CD4-positive, alpha-beta T cell (primary cell): Measurements from ENCODE around the gene GPRC5D. TPM values are rescaled to one million over a fixed set of nuclear protein-coding genes. Genes with fewer than 3 reads are reported as not detected.

Experiments used
- ATAC-seq: fragments of 200-7000 bp; cut with Tn5 transposase; one replicate; pipeline ENCODE4 v1.10.0; 2022; ENCODE audit warnings: mild to moderate bottlenecking; ENCODE audit not compliant: poor library complexity
- CTCF ChIA-PET: fragments of 350-600 bp; sonication (Branson Sonifier 250); formaldehyde crosslinking; loops from one replicate; lab custom pipeline; 2021; ENCODE audit warnings: antibody characterized with exemption, inconsistent platforms; lab: Charles Lee
- POLR2A ChIA-PET: fragments of 350-600 bp; sonication (Branson Sonifier 250); formaldehyde crosslinking; loops from one replicate; lab custom pipeline; 2021; ENCODE audit warnings: antibody characterized with exemption, inconsistent platforms; lab: Charles Lee
- DNase-seq, 14 experiments: peaks; one replicate each; pipeline ENCODE4 v3.0.0-alpha.2; 2013 to 2020; ENCODE audit warnings: mixed read lengths in 2 of 14
- H3K27ac ChIP-seq, 2 donors: one replicate each; pipeline versions ENCODE4 v1.5.1 to v1.7.0; 2013; ENCODE audit warnings: low read length in 2 of 2, low read depth in 1 of 2, mild to moderate bottlenecking in 1 of 2
- H3K27me3 ChIP-seq, 2 experiments: 1 replicate in 1 of 2; 2 replicates in 1 of 2; pipeline versions ENCODE4 v1.6.1 to v1.7.0; 2013; ENCODE audit warnings: low read length in 2 of 2, control low read depth in 1 of 2, mild to moderate bottlenecking in 1 of 2, moderate library complexity in 1 of 2; ENCODE audit not compliant: insufficient read depth in 2 of 2, control insufficient read depth in 1 of 2
- H3K36me3 ChIP-seq: one replicate; pipeline ENCODE4 v1.6.1; 2013; ENCODE audit warnings: low read length, control low read depth; ENCODE audit not compliant: insufficient read depth
- H3K4me1 ChIP-seq: one replicate; pipeline ENCODE4 v1.6.1; 2013; ENCODE audit warnings: low read length, control low read depth; ENCODE audit not compliant: insufficient read depth
- H3K4me3 ChIP-seq: one replicate; pipeline ENCODE4 v1.5.1; 2013; ENCODE audit warnings: mild to moderate bottlenecking, low read length, moderate library complexity
- H3K9me3 ChIP-seq, 2 experiments: 1 replicate in 1 of 2; 2 replicates in 1 of 2; pipeline versions ENCODE4 v1.6.1 to v1.7.0; 2013; ENCODE audit warnings: low read length in 2 of 2, mild to moderate bottlenecking in 2 of 2, control low read depth in 1 of 2, moderate library complexity in 1 of 2; ENCODE audit not compliant: control insufficient read depth in 1 of 2, insufficient read depth in 1 of 2
- H3K27ac Mint-ChIP-seq: one replicate; pipeline ENCODE4 v1.8.0; 2020; ENCODE audit warnings: mixed read lengths
- H3K27me3 Mint-ChIP-seq: one replicate; pipeline ENCODE4 v1.8.0; 2021; ENCODE audit warnings: mixed read lengths
- H3K36me3 Mint-ChIP-seq: one replicate; pipeline ENCODE4 v1.8.0; 2021; ENCODE audit warnings: low read depth, mixed read lengths
- H3K4me1 Mint-ChIP-seq: one replicate; pipeline ENCODE4 v1.8.0; 2021; ENCODE audit warnings: low read depth, mixed read lengths
- H3K4me3 Mint-ChIP-seq: one replicate; pipeline ENCODE4 v1.8.0; 2020; ENCODE audit warnings: mild to moderate bottlenecking, mixed read lengths
- H3K9me3 Mint-ChIP-seq: one replicate; pipeline ENCODE4 v1.8.0; 2020; ENCODE audit warnings: mixed read lengths
- CTCF ChIP-seq: fragments of 200-600 bp; IDR thresholded peaks from one replicate; pipeline ENCODE4 v1.8.0; 2022; ENCODE audit warnings: antibody characterized with exemption, mild to moderate bottlenecking
- intact Hi-C, 2 experiments: fragments of 100-400 bp; cut with DNase I in 1 of 2; cut with micrococcal nuclease in 1 of 2; formaldehyde crosslinking; loops; one replicate each; pipeline versions ENCODE4 v1.15.1 to v1.9.0; 2023 to 2025; cut with DNase I, micrococcal nuclease
- total RNA-seq, 174 experiments: library from RNA in 2 of 174; stranded (reverse) in 2 of 174; gene quantifications; one replicate each; pipeline ENCODE4 v1.2.3 and lab custom pipeline; 2021 to 2026

The GPRC5D gene
- total RNA-seq, 2 experiments from 2014 or later = not detected

- no peak for TF ChIP-seq CTCF
- Histone ChIP-seq H3K36me3 (no peaks in the 10 kb centered on the region), H3K27ac (no peak overlapping the region), H3K4me3 (no peak overlapping the region), H3K4me1 (no peaks in the 10 kb centered on the region), H3K27me3 (no peaks in the 10 kb centered on the region), H3K9me3 (no peaks in the 10 kb centered on the region)
- Mint-ChIP-seq H3K4me3 (no peak overlapping the region), H3K36me3 (no peaks in the 10 kb centered on the region), H3K27ac (no peak overlapping the region), H3K4me1 (no peaks in the 10 kb centered on the region), H3K9me3 (no peaks in the 10 kb centered on the region), H3K27me3 (peaks cover 6% of the 10 kb centered on the region)
- ATAC-seq = no peak
- POLR2A ChIA-PET = no interaction called here
- DNase-seq = no peak
- intact Hi-C loops = no loop called here
- CTCF ChIA-PET = no interaction called here
Observed at GRCh38 chr12:12939888-12940287, 12.1 kb downstream of the GPRC5D start.

DNA sequence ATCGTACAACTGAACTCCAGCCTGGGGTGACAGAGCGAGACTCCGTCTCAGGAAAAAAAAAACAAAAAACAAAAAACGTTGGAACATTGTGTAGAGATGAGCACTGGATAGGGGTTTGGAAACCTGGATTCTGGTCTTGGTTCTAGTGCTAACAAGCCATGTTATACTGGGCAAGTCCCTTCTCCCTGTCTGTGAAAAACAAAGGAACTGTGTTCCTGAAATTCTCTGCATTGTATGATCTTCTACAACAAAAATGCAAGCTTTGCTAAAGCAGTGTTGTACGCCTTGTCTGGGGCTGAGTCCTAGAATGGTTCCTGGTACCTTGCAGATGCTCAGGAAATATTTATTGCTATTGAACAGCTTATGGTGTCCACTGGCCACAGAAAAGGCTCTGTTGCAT, 13.4 kb downstream of the GPRC5D start:
- POLR2A ChIA-PET = no interaction called here
- CTCF ChIA-PET = no interaction called here
- peaks cover 8% of the 10 kb centered on the region for H3K27me3 Mint-ChIP-seq
- no peaks in the 10 kb centered on the region for H3K9me3 ChIP-seq
- H3K4me3 Mint-ChIP-seq = no peak overlapping the region
- no peak overlapping the region for H3K4me3 ChIP-seq
- ATAC-seq (no peak), DNase-seq (no peak)
- H3K9me3 Mint-ChIP-seq = no peaks in the 10 kb centered on the region
- no peak overlapping the region for H3K27ac Mint-ChIP-seq
- no peak for TF ChIP-seq CTCF
- no peak overlapping the region for H3K27ac ChIP-seq
- H3K36me3 Mint-ChIP-seq = no peaks in the 10 kb centered on the region
- intact Hi-C loops = no loop called here
- no peaks in the 10 kb centered on the region for H3K4me1 ChIP-seq
- H3K36me3 ChIP-seq = no peaks in the 10 kb centered on the region
- no peaks in the 10 kb centered on the region for H3K27me3 ChIP-seq
- H3K4me1 Mint-ChIP-seq = no peaks in the 10 kb centered on the region

GRCh38 chr12:12936983-12937491, 14.9 kb downstream of the GPRC5D start:
- peaks cover 9% of the 10 kb centered on the region for H3K27me3 Mint-ChIP-seq
- no peaks in the 10 kb centered on the region for H3K9me3 Mint-ChIP-seq
- no peak for TF ChIP-seq CTCF
- Histone ChIP-seq H3K27ac (no peak overlapping the region), H3K9me3 (no peaks in the 10 kb centered on the region), H3K27me3 (no peaks in the 10 kb centered on the region), H3K4me3 (no peak overlapping the region), H3K36me3 (no peaks in the 10 kb centered on the region), H3K4me1 (no peaks in the 10 kb centered on the region)
- ChIA-PET CTCF (no interaction called here), POLR2A (no interaction called here)
- H3K27ac Mint-ChIP-seq = no peak overlapping the region
- no peak overlapping the region for H3K4me3 Mint-ChIP-seq
- no peak for ATAC-seq
- no peaks in the 10 kb centered on the region for H3K36me3 Mint-ChIP-seq
- H3K4me1 Mint-ChIP-seq = no peaks in the 10 kb centered on the region
- DNase-seq = no peak
- intact Hi-C loops = no loop called here
